H9 (cell line): ENCODE data around the gene SSBP1. TPM values are rescaled to one million over a fixed set of nuclear protein-coding genes. Genes with fewer than 3 reads are reported as not detected.

ENCODE experiments used
- DNase-seq: peaks from one replicate; pipeline ENCODE4 v3.0.0-alpha.2; 2017
- H2AFZ ChIP-seq: one replicate; pipeline ENCODE4 v1.6.1; 2013; ENCODE audit warnings: mild to moderate bottlenecking, low read length, control low read depth, moderate library complexity
- H2AK5ac ChIP-seq: 2 replicates; pipeline ENCODE4 v1.6.1; 2013; ENCODE audit warnings: low read length, control low read depth, mixed read lengths; ENCODE audit not compliant: insufficient read length
- H2BK120ac ChIP-seq: one replicate; pipeline ENCODE4 v1.6.1; 2013; ENCODE audit warnings: low read depth, mild to moderate bottlenecking, low read length, control low read depth, inconsistent platforms; ENCODE audit not compliant: poor library complexity, severe bottlenecking
- H2BK12ac ChIP-seq: 2 replicates; pipeline ENCODE4 v1.6.1; 2013; ENCODE audit warnings: low read length, control low read depth, mixed read lengths, low read depth; ENCODE audit not compliant: insufficient read length
- H2BK15ac ChIP-seq: 2 replicates; pipeline ENCODE4 v1.6.1; 2013; ENCODE audit warnings: low read depth, low read length, control low read depth
- H2BK20ac ChIP-seq: one replicate; pipeline ENCODE4 v1.6.1; 2013; ENCODE audit warnings: low read depth, mild to moderate bottlenecking, low read length, control low read depth, inconsistent platforms; ENCODE audit not compliant: poor library complexity, severe bottlenecking
- H2BK5ac ChIP-seq: 2 replicates; pipeline ENCODE4 v1.6.1; 2013; ENCODE audit warnings: low read length, control low read depth, mixed read lengths; ENCODE audit not compliant: insufficient read length
- H3K14ac ChIP-seq: 2 replicates; pipeline ENCODE4 v1.6.1; 2013; ENCODE audit warnings: low read length, control low read depth; ENCODE audit not compliant: insufficient read depth
- H3K18ac ChIP-seq: 2 replicates; pipeline ENCODE4 v1.6.1; 2013; ENCODE audit warnings: low read depth, mild to moderate bottlenecking, mixed read lengths, low read length, control low read depth; ENCODE audit not compliant: insufficient read length
- H3K23ac ChIP-seq: 2 replicates; pipeline ENCODE4 v1.6.1; 2013; ENCODE audit warnings: low read length, control low read depth, mixed read lengths, low read depth; ENCODE audit not compliant: insufficient read length
- H3K23me2 ChIP-seq: 2 replicates; pipeline ENCODE4 v1.6.1; 2013; ENCODE audit warnings: low read depth, mild to moderate bottlenecking, mixed read lengths, low read length, control low read depth; ENCODE audit not compliant: insufficient read length, poor library complexity, severe bottlenecking
- H3K27ac ChIP-seq: 2 replicates; pipeline ENCODE4 v1.5.1; 2013; ENCODE audit warnings: low read length, control low read depth, mixed read lengths, low read depth; ENCODE audit not compliant: insufficient read length
- H3K27me3 ChIP-seq: 2 replicates; pipeline ENCODE4 v1.6.1; 2013; ENCODE audit warnings: low read length, control low read depth, inconsistent platforms; ENCODE audit not compliant: insufficient read depth
- H3K4ac ChIP-seq: 2 replicates; pipeline ENCODE4 v1.6.1; 2013; ENCODE audit warnings: low read depth, mild to moderate bottlenecking, control low read depth, inconsistent platforms, low read length, moderate library complexity
- H3K4me1 ChIP-seq: 2 replicates; pipeline ENCODE4 v1.6.1; 2013; ENCODE audit warnings: low read length, control low read depth, inconsistent platforms; ENCODE audit not compliant: insufficient read depth
- H3K4me2 ChIP-seq: 2 replicates; pipeline ENCODE4 v1.6.1; 2013; ENCODE audit warnings: low read length, control low read depth, mixed read lengths; ENCODE audit not compliant: insufficient read length, insufficient read depth
- H3K56ac ChIP-seq: 2 replicates; pipeline ENCODE4 v1.6.1; 2013; ENCODE audit warnings: low read depth, mild to moderate bottlenecking, mixed read lengths, low read length, control low read depth; ENCODE audit not compliant: insufficient read length
- H3K79me1 ChIP-seq: 2 replicates; pipeline ENCODE4 v1.6.1; 2013; ENCODE audit warnings: low read depth, mild to moderate bottlenecking, moderate library complexity, low read length, control low read depth, inconsistent platforms; ENCODE audit not compliant: insufficient read depth, poor library complexity, severe bottlenecking
- H3K79me2 ChIP-seq: 2 replicates; pipeline ENCODE4 v1.6.1; 2013; ENCODE audit warnings: low read length, control low read depth, inconsistent platforms; ENCODE audit not compliant: insufficient read depth
- H3K9ac ChIP-seq: 2 replicates; pipeline ENCODE4 v1.6.1; 2013; ENCODE audit warnings: low read length, control low read depth, mixed read lengths; ENCODE audit not compliant: insufficient read length; ENCODE audit errors: extremely low read depth
- H3K9me3 ChIP-seq: one replicate; pipeline ENCODE4 v1.6.1; 2013; ENCODE audit warnings: low read depth, low read length, inconsistent platforms; ENCODE audit not compliant: control insufficient read depth
- H3T11ph ChIP-seq: one replicate; pipeline ENCODE4 v1.6.1; 2013; ENCODE audit warnings: mild to moderate bottlenecking, low read length, control low read depth, inconsistent platforms
- H4K20me1 ChIP-seq: one replicate; pipeline ENCODE4 v1.6.1; 2013; ENCODE audit not compliant: control insufficient read depth, insufficient read length, insufficient read depth
- H4K5ac ChIP-seq: 2 replicates; pipeline ENCODE4 v1.6.1; 2013; ENCODE audit warnings: low read depth, mild to moderate bottlenecking, mixed read lengths, low read length, control low read depth; ENCODE audit not compliant: insufficient read length
- H4K8ac ChIP-seq: replicated peaks from 2 replicates; pipeline ENCODE4 v1.6.1; 2013; ENCODE audit warnings: low read length, control low read depth, mixed read lengths, low read depth; ENCODE audit not compliant: insufficient read length
- H4K91ac ChIP-seq: 2 replicates; pipeline ENCODE4 v1.6.1; 2013; ENCODE audit warnings: low read depth, mild to moderate bottlenecking, moderate library complexity, mixed read lengths, low read length, control low read depth; ENCODE audit not compliant: insufficient read length
- H3K27ac Mint-ChIP-seq, 3 experiments: 2 replicates in 2 of 3; 3 replicates in 1 of 3; pipeline ENCODE4 v1.8.0; 2020 to 2021; ENCODE audit warnings: mixed read lengths in 3 of 3, mild to moderate bottlenecking in 1 of 3, moderate library complexity in 1 of 3
- H3K27me3 Mint-ChIP-seq: 2 replicates; pipeline ENCODE4 v1.8.0; 2021; ENCODE audit warnings: low read depth, mild to moderate bottlenecking, moderate library complexity, mixed read lengths
- H3K36me3 Mint-ChIP-seq, 3 experiments: 2 replicates in 2 of 3; 3 replicates in 1 of 3; pipeline ENCODE4 v1.8.0; 2020 to 2021; ENCODE audit warnings: low read depth in 3 of 3, mixed read lengths in 3 of 3; ENCODE audit not compliant: insufficient read depth in 1 of 3
- H3K4me1 Mint-ChIP-seq, 2 experiments: 2 replicates each; pipeline ENCODE4 v1.8.0; 2020; ENCODE audit warnings: mixed read lengths in 2 of 2
- H3K4me3 Mint-ChIP-seq, 2 experiments: 2 replicates in 1 of 2; 3 replicates in 1 of 2; pipeline ENCODE4 v1.8.0; 2020 to 2021; ENCODE audit warnings: mild to moderate bottlenecking in 2 of 2, mixed read lengths in 2 of 2, moderate library complexity in 1 of 2
- H3K9me3 Mint-ChIP-seq, 2 experiments: 2 replicates in 1 of 2; 3 replicates in 1 of 2; pipeline ENCODE4 v1.8.0; 2020; ENCODE audit warnings: mild to moderate bottlenecking in 2 of 2, mixed read lengths in 2 of 2, moderate library complexity in 1 of 2
- CTCF ChIP-seq: fragments of 200-600 bp; sonication (generic); conservative IDR thresholded peaks from 3 replicates; pipeline ENCODE4 v1.8.0; 2021; ENCODE audit warnings: antibody characterized with exemption, mild to moderate bottlenecking
- WGBS: extraction: QIAGEN DNeasy Blood & Tissue Kit; methylation state at CpG from one replicate; pipeline ENCODE4 v1.1.7; 2013; ENCODE audit warnings: missing lambda C conversion rate, low lambda C conversion rate, mixed read lengths; ENCODE audit not compliant: insufficient read length; ENCODE audit errors: extremely low coverage; 5-methylcytosine and 5-hydroxymethylcytosine counted together
- total RNA-seq: library from RNA; stranded (reverse); gene quantifications from 2 replicates; pipeline ENCODE4 v1.2.1, GENCODE V29; 2021

The SSBP1 gene
- total RNA-seq, 1 experiment from 2014 or later, result 266 TPM

- H3K4ac ChIP-seq, result no peak overlapping the region
- peaks cover 30 to 37% of the 10 kb centered on the region in 2 experiments for H3K4me1 Mint-ChIP-seq
- H3K9me3 Mint-ChIP-seq, result no peaks in the 10 kb centered on the region
- no CpG with 5 or more reads among the region's 4 CpGs for WGBS
- H3K18ac ChIP-seq, result no peak overlapping the region
- no peaks in the 10 kb centered on the region for H3K27me3 ChIP-seq
- no peak overlapping the region for H2BK5ac ChIP-seq
- no peaks in the 10 kb centered on the region for H3K9me3 ChIP-seq
- H3T11ph ChIP-seq, result no peak overlapping the region
- no peak overlapping the region for H2BK15ac ChIP-seq
- H3K27ac Mint-ChIP-seq, result no peak overlapping the region; a peak in 1 of 7 replicates
- H3K9ac ChIP-seq, result no peak overlapping the region
- H4K20me1 ChIP-seq, result no peaks in the 10 kb centered on the region
- no peaks in the 10 kb centered on the region for H3K36me3 Mint-ChIP-seq
- H3K23ac ChIP-seq, result no peak overlapping the region
- no peak overlapping the region for H2AFZ ChIP-seq
- no peak for DNase-seq
- no peak overlapping the region for H3K4me3 Mint-ChIP-seq
- H3K4me1 ChIP-seq, result peaks cover 8% of the 10 kb centered on the region; the same call in 1 of the 2 replicates
- no peaks in the 10 kb centered on the region for H3K79me1 ChIP-seq
- no peak overlapping the region for H4K91ac ChIP-seq
- no peak overlapping the region for H2BK20ac ChIP-seq
- no peak overlapping the region for H2BK12ac ChIP-seq
- H3K27ac ChIP-seq, result no peak overlapping the region
- H3K27me3 Mint-ChIP-seq, result peaks cover 7% of the 10 kb centered on the region
- H3K14ac ChIP-seq, result no peak overlapping the region
- no peaks in the 10 kb centered on the region for H3K23me2 ChIP-seq
- no peak overlapping the region for H2AK5ac ChIP-seq
- no peaks in the 10 kb centered on the region for H3K79me2 ChIP-seq
- no peak for TF ChIP-seq CTCF
- no peak overlapping the region for H4K5ac ChIP-seq
- H3K4me2 ChIP-seq, result no peak overlapping the region
- H4K8ac ChIP-seq, result no peak overlapping the region
- H2BK120ac ChIP-seq, result no peak overlapping the region
- H3K56ac ChIP-seq, result no peak overlapping the region
These were observed 28.4 kb upstream of the SSBP1 start for GRCh38 chr7:141709749-141710148.
